Femur (tissue), 1 donor: ENCODE data around the gene TIMM8A.
"Not testable (repeated sequence)": the region's sequence is repeated elsewhere in the genome, so short reads cannot be mapped to it uniquely, and the experiment has no call there.

Source experiments
- DNase-seq: peaks from one replicate; pipeline ENCODE4 v3.0.0-alpha.2; 2017

TIMM8A gene

DNA sequence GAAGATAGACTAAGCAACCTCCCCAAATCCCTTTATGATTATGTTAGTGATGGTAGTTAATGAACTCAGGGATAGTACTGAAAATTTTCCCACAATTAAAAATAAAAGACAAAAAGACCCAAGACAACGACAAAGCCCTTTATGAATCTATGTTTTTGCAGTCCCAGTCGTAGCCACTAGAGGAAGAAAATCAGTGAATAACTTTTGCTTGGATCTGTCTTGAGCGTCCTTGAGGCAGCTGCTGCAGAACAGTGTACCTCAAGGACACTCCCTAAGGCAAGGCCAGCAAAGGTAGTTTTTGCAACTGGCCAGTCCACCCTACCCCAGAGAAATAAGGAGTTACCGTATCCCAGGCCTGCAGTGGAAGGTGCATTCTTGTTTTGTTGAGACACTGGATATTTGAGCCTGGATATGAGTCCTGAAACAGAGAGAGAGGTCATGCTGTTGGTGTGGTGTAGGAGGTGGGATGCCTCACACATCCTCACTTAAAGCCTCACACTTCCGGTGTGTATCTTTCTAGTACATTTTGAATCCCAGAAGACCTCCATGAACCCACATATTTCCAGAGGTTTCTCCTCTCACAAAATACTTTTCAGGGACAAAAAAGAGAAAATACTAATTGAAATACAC is 8.7 kb upstream of the TIMM8A start:
- DNase-seq: no peak

- no peak for DNase-seq
Measured at GRCh38 chrX:101349193-101349562, 636 bp upstream of the TIMM8A start.

GRCh38 chrX:101347859-101348451 is 587 bp downstream of the TIMM8A start:
- no peak for DNase-seq

DNA sequence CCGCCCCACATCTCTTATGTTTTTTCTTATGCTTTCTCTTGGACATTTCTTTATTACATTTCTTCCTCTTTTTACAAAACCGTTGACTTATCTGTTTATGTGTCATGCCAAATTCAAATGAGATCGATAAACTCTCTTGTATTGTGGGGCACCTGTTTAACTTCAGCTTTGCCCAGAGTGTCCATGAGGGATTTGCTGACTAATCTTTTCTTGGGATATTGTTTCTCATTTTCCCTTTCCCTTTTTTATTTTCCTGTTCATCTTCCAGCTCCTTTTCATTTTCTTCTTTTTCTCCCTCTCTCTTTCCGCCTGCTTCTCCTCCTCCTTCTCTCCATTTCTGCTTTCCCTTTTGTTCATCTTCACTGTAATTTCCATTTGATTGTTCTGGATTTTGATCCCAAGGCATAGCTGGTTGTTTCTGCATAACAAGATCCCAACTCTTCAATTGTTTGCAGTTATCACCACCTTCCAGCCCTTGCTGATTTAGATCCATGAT is 10.7 kb downstream of the TIMM8A start:
- DNase-seq: no peak

DNA sequence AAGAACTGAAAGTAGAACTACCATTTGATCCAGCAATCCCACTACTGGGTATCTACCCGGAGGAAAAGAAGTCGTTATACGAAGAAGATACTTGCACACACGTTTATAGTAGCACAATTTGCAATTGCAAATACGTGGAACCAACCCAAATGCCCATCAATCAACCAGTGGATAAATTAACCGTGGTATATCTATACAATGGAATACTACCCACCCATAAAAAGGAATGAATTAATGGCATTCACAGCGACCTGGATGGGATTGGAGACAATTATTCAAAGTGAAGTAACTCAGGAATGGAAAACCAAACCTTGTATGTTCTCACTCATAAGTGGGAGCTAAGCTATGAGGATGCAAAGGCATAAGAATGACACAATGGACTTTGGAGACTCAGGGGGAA is 14.2 kb downstream of the TIMM8A start:
- not testable (repeated sequence) for DNase-seq

- not testable (repeated sequence) for DNase-seq
Measured at GRCh38 chrX:101326600-101326999, 21.9 kb downstream of the TIMM8A start.

GRCh38 chrX:101303790-101304189 is 44.8 kb downstream of the TIMM8A start:
- no peak for DNase-seq
